Measurements from ENCODE around the gene MGLL.

DNA sequence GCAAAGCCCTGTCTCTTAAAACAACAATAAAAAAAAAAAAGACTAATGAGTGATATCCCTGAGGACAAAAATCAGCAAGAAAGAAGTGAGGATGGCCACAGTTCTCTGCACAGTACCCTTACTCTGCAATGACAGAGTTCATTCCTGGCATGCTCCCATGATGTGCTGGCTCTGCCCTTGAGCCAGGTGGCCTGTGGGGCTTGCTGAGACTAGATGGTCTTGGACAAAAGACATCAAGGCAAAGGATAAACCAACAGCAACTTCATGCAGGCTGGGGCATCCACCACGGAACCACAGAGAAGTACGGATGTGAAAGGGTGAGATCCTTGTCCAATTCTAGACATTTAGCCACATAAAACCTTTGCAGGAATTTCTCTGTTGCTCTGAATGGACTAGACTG is 12.7 kb downstream of the MGLL start:
- TF ChIP-seq GATA2 (IDR thresholded peaks at IDR 0.05; ENCODE audit: low read depth, low read length) (no peak), GATA3 (IDR thresholded peaks at IDR 0.05; ENCODE audit: low read depth, low read length) (no peak)
